ENCODE measurements around the gene DPP9.

- TF ChIP-seq EP300 (IDR thresholded peaks at IDR 0.05) = no peak
- TF ChIP-seq POLR2AphosphoS5 (IDR thresholded peaks at IDR 0.05) = no peak
These were observed 4.2 kb downstream of the DPP9 start for GRCh38 chr19:4719499-4719866.
